ENCODE measurements around the gene GBX1. TPM values are rescaled to one million over a fixed set of nuclear protein-coding genes. Genes with fewer than 3 reads are reported as not detected.

The GBX1 gene
- total RNA-seq, 2 experiments from 2014 or later = not detected

- no peak for DNase-seq
- ChIA-PET CTCF (no interaction called here), POLR2A (no interaction called here)
- Mint-ChIP-seq H3K4me1 (no peaks in the 10 kb centered on the region), H3K27me3 (peaks cover 9% of the 10 kb centered on the region), H3K27ac (no peak overlapping the region), H3K9me3 (no peaks in the 10 kb centered on the region), H3K36me3 (ENCODE audit: low read depth) (no peaks in the 10 kb centered on the region), H3K4me3 (no peak overlapping the region)
These were observed 20.7 kb upstream of the GBX1 start for GRCh38 chr7:151188252-151188542.

GRCh38 chr7:151187409-151188251 lies 20.1 kb upstream of the GBX1 start:
- ChIA-PET POLR2A (no interaction called here), CTCF (no interaction called here)
- Mint-ChIP-seq H3K9me3 (no peaks in the 10 kb centered on the region), H3K27me3 (peaks cover 9% of the 10 kb centered on the region), H3K4me1 (no peaks in the 10 kb centered on the region), H3K27ac (no peak overlapping the region), H3K4me3 (no peak overlapping the region), H3K36me3 (ENCODE audit: low read depth) (no peaks in the 10 kb centered on the region)
- DNase-seq = no peak

- Mint-ChIP-seq H3K4me3 (no peak within 1 kb of the TSS), H3K9me3 (no peaks in the 10 kb centered on the region), H3K27ac (no peak within 1 kb of the TSS), H3K4me1 (no peaks in the 10 kb centered on the region), H3K27me3 (peaks cover 9% of the 10 kb centered on the region), H3K36me3 (ENCODE audit: low read depth) (no peaks in the 10 kb centered on the region)
- POLR2A ChIA-PET = no interaction called here
- DNase-seq = no peak
- CTCF ChIA-PET = no interaction called here
These were observed 19.3 kb upstream of the GBX1 start, which contains the start of gene ASB10 for GRCh38 chr7:151186640-151187408. Gene ASB10, minus strand, starts transcription at chr7:151187250. Its CDS starts 120 bp downstream, at chr7:151187130.

- ChIA-PET POLR2A (no interaction called here), CTCF (no interaction called here)
- Mint-ChIP-seq H3K36me3 (ENCODE audit: low read depth) (no peaks in the 10 kb centered on the region), H3K9me3 (no peaks in the 10 kb centered on the region), H3K4me3 (no peak overlapping the region), H3K4me1 (no peaks in the 10 kb centered on the region), H3K27me3 (peaks cover 9% of the 10 kb centered on the region), H3K27ac (no peak overlapping the region)
- DNase-seq = no peak
These were observed 18.5 kb upstream of the GBX1 start for GRCh38 chr7:151185762-151186639.

- CTCF ChIA-PET = interaction anchor here (1.1 kb wide), 1 partner anchor 9 kb away, joined by 3 read pairs; no protein-coding TSS in a partner anchor
- no peak for DNase-seq
- H3K36me3 Mint-ChIP-seq (ENCODE audit: low read depth) = no peaks in the 10 kb centered on the region
- H3K4me3 Mint-ChIP-seq = no peak overlapping the region
- peaks cover 6% of the 10 kb centered on the region for H3K27me3 Mint-ChIP-seq
- H3K4me1 Mint-ChIP-seq = no peaks in the 10 kb centered on the region
- POLR2A ChIA-PET = no interaction called here
- H3K9me3 Mint-ChIP-seq = no peaks in the 10 kb centered on the region
- no peak overlapping the region for H3K27ac Mint-ChIP-seq
These were observed 13.5 kb upstream of the GBX1 start for GRCh38 chr7:151181011-151181431.

GRCh38 chr7:151179946-151180345 lies 12.5 kb upstream of the GBX1 start:
- no peaks in the 10 kb centered on the region for H3K9me3 Mint-ChIP-seq
- H3K27ac Mint-ChIP-seq = no peak overlapping the region
- no peak for DNase-seq
- POLR2A ChIA-PET = no interaction called here
- no peak overlapping the region for H3K4me3 Mint-ChIP-seq
- no peaks in the 10 kb centered on the region for H3K36me3 Mint-ChIP-seq (ENCODE audit: low read depth)
- H3K27me3 Mint-ChIP-seq = peaks cover 9% of the 10 kb centered on the region
- H3K4me1 Mint-ChIP-seq = no peaks in the 10 kb centered on the region
- CTCF ChIA-PET = no interaction called here

- ChIA-PET CTCF (no interaction called here), POLR2A (no interaction called here)
- no peaks in the 10 kb centered on the region for H3K4me1 Mint-ChIP-seq
- no peaks in the 10 kb centered on the region for H3K36me3 Mint-ChIP-seq (ENCODE audit: low read depth)
- no peak overlapping the region for H3K4me3 Mint-ChIP-seq
- peaks cover 10% of the 10 kb centered on the region for H3K27me3 Mint-ChIP-seq
- H3K27ac Mint-ChIP-seq = no peak overlapping the region
- H3K9me3 Mint-ChIP-seq = no peaks in the 10 kb centered on the region
- no peak for DNase-seq
These were observed 11.9 kb upstream of the GBX1 start for GRCh38 chr7:151179287-151179860.

GRCh38 chr7:151178831-151179230 lies 11.3 kb upstream of the GBX1 start:
- H3K4me1 Mint-ChIP-seq = no peaks in the 10 kb centered on the region
- no peak overlapping the region for H3K4me3 Mint-ChIP-seq
- DNase-seq = no peak
- no peaks in the 10 kb centered on the region for H3K36me3 Mint-ChIP-seq (ENCODE audit: low read depth)
- peaks cover 10% of the 10 kb centered on the region for H3K27me3 Mint-ChIP-seq
- CTCF ChIA-PET = no interaction called here
- no peaks in the 10 kb centered on the region for H3K9me3 Mint-ChIP-seq
- POLR2A ChIA-PET = no interaction called here
- no peak overlapping the region for H3K27ac Mint-ChIP-seq

GRCh38 chr7:151178236-151178635 lies 10.7 kb upstream of the GBX1 start:
- H3K4me1 Mint-ChIP-seq = no peaks in the 10 kb centered on the region
- no peak overlapping the region for H3K4me3 Mint-ChIP-seq
- peaks cover 12% of the 10 kb centered on the region for H3K27me3 Mint-ChIP-seq
- no peaks in the 10 kb centered on the region for H3K9me3 Mint-ChIP-seq
- ChIA-PET CTCF (interaction anchor here (1.6 kb wide), 1 partner anchor 11 kb away, joined by 6 read pairs; the partner anchor contains the start of gene GBX1), POLR2A (no interaction called here)
- H3K27ac Mint-ChIP-seq = no peak overlapping the region
- DNase-seq = no peak
- no peaks in the 10 kb centered on the region for H3K36me3 Mint-ChIP-seq (ENCODE audit: low read depth)

- H3K4me3 Mint-ChIP-seq = no peak overlapping the region
- H3K27ac Mint-ChIP-seq = no peak overlapping the region
- no peaks in the 10 kb centered on the region for H3K4me1 Mint-ChIP-seq
- CTCF ChIA-PET = interaction anchor here (1.1 to 1.6 kb wide), 2 partner anchors 10 to 67 kb away, joined by 3 to 6 read pairs; partner anchors contain the start of gene GBX1
- no peak for DNase-seq
- POLR2A ChIA-PET = no interaction called here
- H3K9me3 Mint-ChIP-seq = no peaks in the 10 kb centered on the region
- peaks cover 20% of the 10 kb centered on the region for H3K27me3 Mint-ChIP-seq
- H3K36me3 Mint-ChIP-seq (ENCODE audit: low read depth) = no peaks in the 10 kb centered on the region
These were observed 9.8 kb upstream of the GBX1 start for GRCh38 chr7:151177310-151177709.

DNA sequence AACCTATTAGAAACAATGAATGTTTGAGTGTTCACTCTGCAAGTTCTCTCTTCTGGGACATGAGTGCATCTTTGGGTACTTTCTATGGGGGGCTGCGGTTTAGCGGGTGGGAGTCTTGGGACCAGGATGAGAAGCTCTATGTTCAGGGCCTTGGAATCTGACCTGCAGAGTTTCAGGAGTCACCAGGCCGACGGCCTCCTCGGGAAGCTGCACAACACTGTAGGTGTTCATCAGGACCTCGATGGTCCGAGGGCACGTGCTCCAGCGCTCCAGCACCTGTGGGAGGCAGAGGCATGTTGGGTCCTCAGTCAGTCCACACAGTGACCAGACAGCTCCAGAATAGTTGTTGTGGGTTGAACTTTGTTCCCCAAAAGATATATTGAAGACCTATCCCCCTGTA lies 8.9 kb upstream of the GBX1 start:
- H3K27me3 Mint-ChIP-seq = peaks cover 24% of the 10 kb centered on the region

GRCh38 chr7:151175793-151176311 lies 8.4 kb upstream of the GBX1 start:
- Mint-ChIP-seq H3K27ac (no peak overlapping the region), H3K4me1 (no peaks in the 10 kb centered on the region), H3K36me3 (ENCODE audit: low read depth) (no peaks in the 10 kb centered on the region), H3K27me3 (peaks cover 29% of the 10 kb centered on the region), H3K4me3 (no peak overlapping the region), H3K9me3 (no peaks in the 10 kb centered on the region)
- ChIA-PET CTCF (interaction anchor here (1.0 kb wide), 1 partner anchor 10 kb away, joined by 3 read pairs; no protein-coding TSS in a partner anchor), POLR2A (no interaction called here)
- DNase-seq = no peak

More for the DNA sequence above, 8.9 kb upstream of the GBX1 start:
- Mint-ChIP-seq H3K27ac (no peak overlapping the region), H3K9me3 (no peaks in the 10 kb centered on the region), H3K4me1 (no peaks in the 10 kb centered on the region), H3K4me3 (no peak overlapping the region), H3K36me3 (ENCODE audit: low read depth) (no peaks in the 10 kb centered on the region)
- DNase-seq = no peak
- ChIA-PET CTCF (interaction anchor here (1.1 to 1.6 kb wide), 2 partner anchors 9 to 66 kb away, joined by 3 to 6 read pairs; partner anchors contain the start of gene GBX1), POLR2A (no interaction called here)

Measured in activated CD4-positive, alpha-beta T cell treated with anti-CD3 and anti-CD28 coated beads, Interleukin-2, amount 10 ng/mL, durations not matched to agents 7 days and 5 days (primary cell).